ENCODE data around the gene MYO1A.
A peak's percentile ranks its signal among the peaks of the same experiment; 100 is the strongest.
"Not testable (repeated sequence)": the region's sequence is repeated elsewhere in the genome, so short reads cannot be mapped to it uniquely, and the experiment has no call there.

The MYO1A gene

DNA sequence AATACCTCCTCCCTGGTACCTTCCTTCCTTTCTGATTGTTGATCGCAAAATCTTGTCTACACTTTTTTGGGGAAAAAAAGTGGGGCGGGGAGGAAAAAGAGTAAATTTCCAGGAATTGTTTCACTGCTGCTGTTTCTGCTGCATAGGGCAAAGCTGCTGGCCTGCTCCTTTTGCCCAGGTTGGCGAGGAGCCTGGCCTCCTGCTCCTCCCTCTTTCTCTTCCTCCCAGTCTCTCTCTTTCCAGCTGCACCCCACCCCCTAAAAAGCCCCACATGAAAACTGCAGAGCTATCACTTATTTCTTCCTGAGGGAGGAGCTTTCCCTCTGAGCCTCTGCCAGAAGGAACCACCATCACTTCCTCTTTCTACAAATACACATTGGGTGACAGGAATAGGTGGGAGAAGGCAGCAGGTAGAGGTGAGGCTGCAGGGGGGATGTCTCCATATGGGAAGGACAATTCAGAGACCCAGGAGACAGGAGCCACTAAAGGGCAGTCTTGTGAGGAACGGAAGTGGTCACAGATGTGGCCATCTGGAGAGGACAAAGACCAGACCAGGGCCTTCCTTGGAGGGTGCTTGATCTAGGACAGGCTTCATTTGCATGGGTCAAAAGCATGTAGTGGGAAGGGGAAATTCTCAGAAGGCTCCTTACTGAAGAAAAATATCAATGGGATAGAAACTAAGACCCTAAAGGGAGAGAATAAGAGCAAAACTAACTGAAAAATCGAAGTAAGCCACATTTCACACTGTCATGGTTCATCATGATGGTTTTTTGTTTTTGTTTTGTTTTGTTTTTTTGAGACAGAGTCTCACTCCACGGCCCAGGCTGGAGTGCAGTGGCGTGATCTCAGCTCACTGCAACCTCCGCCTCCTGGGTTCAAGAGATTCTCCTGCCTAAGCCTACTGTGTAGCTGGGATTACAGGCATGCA is 58.3 kb downstream of the MYO1A start:
- no peak for DNase-seq

- no peak for DNase-seq
Measured at GRCh38 chr12:56990648-56991318, 59.1 kb downstream of the MYO1A start.

DNA sequence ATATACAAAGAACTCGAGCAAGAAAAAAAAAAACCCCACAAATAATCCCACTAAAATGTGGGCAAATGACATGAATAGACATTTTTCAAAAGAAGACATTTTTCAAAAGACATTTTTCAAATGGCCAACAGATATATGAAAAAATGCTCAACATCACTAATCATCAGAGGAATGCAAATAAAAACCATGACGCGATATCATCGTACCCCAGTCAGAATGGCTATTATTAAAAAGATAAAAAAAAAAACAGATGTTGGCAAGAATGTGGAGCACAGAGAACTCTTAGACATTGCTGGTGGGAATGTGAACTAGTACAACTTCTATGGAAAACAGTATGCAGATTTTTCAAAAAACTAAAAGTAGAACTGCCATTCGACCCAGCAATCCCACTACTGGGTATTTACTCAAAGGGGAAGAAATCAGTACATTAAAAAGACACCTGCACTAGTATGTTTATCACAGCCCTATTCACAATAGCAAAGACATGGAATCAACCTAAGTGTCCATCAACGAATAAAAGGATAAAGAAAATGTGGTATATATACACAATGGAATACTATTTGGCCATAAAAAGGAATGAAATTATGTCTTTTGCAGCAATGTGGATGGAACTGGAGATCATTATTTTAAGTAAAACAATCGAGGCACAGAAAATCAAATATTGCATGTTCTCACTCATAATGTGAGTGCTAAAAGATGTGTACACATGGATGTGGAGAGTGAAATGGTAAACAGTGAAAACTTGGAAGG is 59.9 kb downstream of the MYO1A start:
- DNase-seq: no peak

- no peak for DNase-seq
Measured at GRCh38 chr12:56988207-56988739, 61.7 kb downstream of the MYO1A start.

DNA sequence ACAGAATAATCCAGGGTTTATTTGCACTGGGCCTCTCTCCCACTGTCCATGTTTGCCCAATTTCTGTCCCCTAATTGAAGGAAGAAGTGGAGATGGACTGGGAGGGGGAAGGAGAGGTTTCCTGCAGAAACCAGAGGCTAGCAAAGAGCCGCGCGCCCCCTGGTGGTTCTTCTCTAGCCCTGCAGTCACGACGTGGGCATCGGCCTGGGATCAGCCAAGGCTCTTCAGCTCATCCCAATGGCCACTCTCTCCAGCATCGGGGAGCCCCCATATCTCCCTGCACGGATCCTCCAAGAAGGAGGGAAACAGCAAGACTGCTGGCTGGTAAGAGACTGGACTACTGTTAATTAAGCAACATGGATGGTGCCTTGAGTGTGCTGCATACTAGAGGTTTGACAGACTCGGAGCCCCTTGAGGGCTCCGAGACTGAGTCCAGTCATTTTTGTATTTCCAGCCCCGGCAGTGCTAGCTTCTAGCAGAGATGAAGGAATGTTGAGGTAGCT is 62.3 kb downstream of the MYO1A start:
- peak; percentile 19 for DNase-seq

GRCh38 chr12:56987011-56987410 is 62.9 kb downstream of the MYO1A start:
- no peak for DNase-seq

DNA sequence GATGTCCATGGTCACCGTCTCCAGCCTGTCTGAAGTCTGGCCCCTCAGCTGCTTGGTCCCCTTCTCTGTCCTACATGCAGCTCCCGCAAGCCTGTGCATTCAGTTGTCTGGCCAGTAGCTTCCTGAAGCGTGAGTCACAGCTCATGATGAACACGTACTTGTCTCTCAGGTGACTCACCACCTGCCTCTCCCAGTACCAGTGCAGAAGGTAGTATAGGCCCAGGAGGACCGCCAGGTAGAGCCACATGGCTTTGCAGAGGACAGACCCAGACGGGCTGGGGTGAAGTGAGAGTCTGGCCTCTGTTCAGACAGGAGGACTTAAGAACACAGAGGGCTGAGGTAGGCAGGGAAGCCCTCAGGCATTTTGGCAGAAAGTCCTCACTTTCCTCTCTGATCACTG is 64.2 kb downstream of the MYO1A start:
- not testable (repeated sequence) for DNase-seq

DNA sequence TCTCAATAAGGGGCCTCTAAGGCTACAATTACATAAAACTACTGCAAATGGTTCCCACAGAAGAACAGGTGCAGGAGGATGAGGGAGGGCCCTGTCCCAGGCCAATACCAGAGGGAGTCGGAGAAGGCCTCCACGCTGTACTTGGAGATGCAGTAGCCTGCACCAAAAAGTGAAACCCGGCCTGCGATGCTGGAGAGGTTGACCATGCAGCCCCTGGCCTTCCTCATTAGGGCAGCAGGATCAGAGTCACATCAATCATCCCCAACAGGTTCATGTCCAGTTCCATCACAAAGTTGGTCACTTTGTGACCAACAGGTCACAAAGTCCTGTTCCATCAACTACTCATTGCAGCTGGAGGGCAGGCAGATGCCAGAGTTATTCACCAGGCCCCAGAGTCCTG is 66.5 kb downstream of the MYO1A start:
- no peak for DNase-seq

- not testable (repeated sequence) for DNase-seq
Measured at GRCh38 chr12:56982578-56983236, 67.2 kb downstream of the MYO1A start.

DNA sequence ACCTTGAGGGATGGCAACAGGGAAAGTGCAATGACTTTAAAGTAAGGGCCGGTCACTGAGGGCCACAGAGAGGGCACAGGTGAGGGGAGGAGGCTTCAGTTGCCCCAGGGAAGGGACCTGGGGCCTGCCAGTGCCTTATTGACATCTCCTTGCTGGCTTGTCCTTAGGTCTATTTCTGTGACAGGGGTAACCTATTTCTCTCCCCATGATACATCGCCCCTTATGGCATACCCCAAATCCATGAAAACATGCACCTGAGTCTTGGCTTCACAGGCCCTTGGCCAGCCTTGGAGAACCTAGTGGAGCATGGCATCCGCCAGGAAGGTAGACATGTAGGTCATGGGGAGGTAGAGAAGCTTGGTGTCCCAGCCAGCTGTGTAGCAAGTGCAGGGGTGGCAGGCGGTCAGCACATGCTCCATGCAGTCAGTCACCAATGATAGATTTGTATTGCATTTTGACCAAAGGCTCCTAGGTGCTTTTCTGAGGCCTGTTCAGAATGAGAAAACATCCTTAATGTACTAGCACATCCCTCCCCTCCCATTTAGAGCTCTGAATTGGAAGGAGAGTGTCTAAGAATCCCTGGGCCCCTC is 68.9 kb downstream of the MYO1A start:
- no peak for DNase-seq

DNA sequence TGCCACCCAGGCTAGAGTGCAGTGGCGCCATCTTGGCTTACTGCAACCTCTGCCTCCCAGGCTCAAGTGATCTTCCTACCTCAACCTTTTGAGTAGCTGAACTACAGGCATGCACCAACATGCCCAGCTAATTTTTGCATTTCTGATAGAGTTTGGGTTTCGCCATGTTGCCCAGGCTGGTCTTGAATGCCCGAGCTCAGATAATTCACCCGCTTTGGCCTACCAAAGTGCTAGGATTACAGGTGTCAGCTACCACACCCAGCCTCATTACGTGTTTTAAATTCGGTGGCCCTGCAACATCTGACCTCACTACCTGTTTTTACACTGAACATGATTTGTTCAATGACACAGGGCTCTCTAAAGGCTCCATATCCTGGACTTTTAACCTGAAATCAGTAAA is 69.7 kb downstream of the MYO1A start:
- DNase-seq: no peak

DNA sequence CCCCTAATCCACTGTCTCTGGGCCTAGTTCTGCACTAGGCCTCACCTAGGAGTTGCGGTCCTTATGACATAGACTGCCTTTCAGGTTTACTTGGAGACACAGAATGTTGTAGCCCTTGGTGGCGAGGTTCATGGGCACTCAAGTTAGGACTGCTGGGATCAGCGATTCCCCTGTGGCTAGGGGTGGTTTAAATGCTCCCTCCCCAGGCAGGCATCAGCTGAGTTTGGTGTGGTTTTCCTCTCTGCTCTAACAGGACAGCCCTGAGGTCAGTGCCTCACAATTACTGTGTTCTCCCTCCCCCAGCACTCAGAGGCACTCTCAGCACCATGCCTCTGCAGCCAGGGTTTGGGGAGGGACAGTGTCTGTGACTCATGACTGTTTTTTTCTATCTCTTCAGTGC is 70.3 kb downstream of the MYO1A start:
- DNase-seq: no peak
